GM21737 (cell line): Measurements from ENCODE around the gene EXPH5.
A peak's percentile ranks its signal among the peaks of the same experiment; 100 is the strongest.
"Not testable (repeated sequence)": the region's sequence is repeated elsewhere in the genome, so short reads cannot be mapped to it uniquely, and the experiment has no call there.

Experiments used
- ATAC-seq: cut with Tn5 transposase; IDR thresholded peaks from one replicate; pipeline ENCODE4 v1.9.1; 2021; ENCODE audit warnings: mild to moderate bottlenecking, moderate library complexity; ENCODE audit not compliant: unreplicated experiment

The EXPH5 gene

GRCh38 chr11:108593214-108593922 is at the start of gene EXPH5:
EXPH5 (minus strand) TSS chr11:108593768; CDS start chr11:108593536, 232 bp downstream.
- ATAC-seq, result peak; percentile 97

- not testable (repeated sequence) for ATAC-seq
These were observed 48.2 kb upstream of the EXPH5 start for GRCh38 chr11:108641752-108642151.

DNA sequence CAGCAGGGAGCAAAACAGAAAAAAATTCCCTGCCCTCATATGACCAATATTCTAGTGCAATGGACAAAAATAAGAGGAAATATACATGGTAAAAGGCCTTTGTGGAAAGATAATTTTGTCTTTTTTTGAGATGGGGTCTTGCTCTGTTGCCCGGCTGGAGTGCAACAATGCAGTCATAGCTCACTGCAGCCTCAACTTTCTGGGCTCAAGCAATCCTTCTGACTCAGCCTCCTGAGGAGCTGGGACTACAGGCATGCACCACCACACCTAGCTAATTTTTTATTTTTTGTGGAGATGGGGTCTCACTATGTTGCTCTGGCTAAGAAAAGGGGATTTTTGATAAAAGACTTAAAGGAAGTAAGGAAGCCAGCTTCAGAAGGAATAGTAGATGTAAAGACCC is 45.6 kb upstream of the EXPH5 start:
- ATAC-seq, result no peak

GRCh38 chr11:108636222-108636621 is 42.7 kb upstream of the EXPH5 start:
- no peak for ATAC-seq

DNA sequence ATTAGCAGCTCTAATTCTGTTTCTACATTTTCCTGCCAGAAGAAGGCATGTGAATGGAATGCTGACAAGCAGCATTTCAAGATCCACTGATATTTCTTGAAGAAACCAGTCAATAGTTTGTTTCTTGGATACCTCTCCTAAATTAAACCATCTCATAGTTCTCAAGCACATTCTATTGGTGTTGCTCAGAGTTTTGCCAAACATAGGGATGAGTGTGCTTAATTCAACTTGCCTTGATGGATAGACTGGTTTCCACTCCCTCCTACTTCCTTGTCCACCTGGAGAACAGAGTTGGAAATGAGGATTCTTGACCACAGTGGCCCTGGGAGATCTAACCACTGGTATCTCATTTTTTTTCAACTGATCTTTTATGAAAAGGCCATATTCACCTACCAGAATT is 41.5 kb upstream of the EXPH5 start:
- no peak for ATAC-seq

DNA sequence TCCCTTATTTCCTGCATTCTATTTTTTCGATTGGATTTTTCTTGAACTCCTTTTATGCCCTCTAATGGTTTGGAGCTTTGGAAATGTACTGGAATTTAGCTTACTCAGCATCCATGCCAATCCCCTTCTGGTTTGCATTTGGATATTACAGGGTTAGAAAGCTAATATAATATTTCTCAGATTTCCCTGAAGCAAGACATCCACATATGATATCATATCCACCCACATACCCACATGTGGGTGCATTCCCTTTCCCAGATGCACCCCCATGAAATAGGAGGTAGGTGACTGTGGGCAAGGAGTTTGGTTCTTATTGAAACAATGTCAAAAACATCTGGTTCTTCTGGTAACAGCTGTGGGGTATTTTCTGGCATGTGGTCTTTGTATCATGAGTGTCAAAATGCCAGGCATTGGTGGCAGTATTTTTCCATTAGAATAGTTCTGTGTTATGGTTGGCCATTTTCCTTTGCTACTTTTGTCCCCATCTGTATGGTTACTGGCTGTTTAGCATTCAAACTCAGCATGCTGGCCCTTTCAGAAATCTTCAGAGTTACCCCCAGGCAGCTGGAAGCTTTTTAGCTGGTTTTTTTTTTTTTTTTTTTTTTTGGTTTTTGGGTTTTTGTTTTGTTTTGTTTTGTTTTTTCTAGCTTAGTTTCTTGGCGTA is 38.6 kb upstream of the EXPH5 start:
- no peak for ATAC-seq

DNA sequence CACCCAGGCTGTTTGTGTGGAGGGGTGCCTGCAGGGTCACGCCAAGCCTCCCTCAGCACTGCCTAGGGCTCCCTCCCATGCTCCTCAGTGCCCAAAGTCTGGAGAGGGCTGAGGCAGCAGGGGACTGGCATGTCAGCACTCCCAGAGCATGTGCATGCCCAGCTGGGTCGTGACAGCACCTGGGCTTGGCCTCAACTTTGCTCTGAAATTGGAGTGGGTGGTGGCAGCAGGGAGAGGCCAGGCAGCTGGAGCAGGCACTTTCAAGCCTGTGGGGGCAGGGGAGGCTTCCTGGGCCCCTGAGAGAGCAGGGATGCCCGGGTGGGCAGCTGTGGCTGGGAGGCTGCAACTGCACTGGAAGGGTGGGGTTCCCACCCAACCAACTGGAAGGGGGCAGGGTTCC is 35.7 kb upstream of the EXPH5 start:
- no peak for ATAC-seq

- ATAC-seq, result no peak
These were observed 35.2 kb upstream of the EXPH5 start for GRCh38 chr11:108628812-108629211.

DNA sequence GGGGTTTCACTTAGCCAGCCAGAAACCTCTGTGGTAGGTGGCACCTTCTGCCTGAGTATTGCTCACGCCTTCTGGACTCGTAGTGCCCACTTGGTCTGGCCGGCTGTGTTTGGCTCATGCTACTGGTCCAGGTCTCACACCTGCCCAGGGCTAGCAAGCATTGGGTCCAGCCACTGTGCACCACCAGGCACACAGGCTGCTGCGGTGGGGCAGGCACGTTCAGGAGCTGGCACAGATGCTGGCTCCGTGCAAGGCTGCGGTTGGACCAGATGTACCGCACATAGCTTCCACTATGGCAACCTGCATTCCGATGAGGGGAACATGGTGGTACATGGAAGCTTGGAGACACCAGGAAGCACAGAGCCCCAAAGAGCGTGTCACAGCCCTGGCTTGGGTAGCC is 34.8 kb upstream of the EXPH5 start:
- ATAC-seq, result no peak

DNA sequence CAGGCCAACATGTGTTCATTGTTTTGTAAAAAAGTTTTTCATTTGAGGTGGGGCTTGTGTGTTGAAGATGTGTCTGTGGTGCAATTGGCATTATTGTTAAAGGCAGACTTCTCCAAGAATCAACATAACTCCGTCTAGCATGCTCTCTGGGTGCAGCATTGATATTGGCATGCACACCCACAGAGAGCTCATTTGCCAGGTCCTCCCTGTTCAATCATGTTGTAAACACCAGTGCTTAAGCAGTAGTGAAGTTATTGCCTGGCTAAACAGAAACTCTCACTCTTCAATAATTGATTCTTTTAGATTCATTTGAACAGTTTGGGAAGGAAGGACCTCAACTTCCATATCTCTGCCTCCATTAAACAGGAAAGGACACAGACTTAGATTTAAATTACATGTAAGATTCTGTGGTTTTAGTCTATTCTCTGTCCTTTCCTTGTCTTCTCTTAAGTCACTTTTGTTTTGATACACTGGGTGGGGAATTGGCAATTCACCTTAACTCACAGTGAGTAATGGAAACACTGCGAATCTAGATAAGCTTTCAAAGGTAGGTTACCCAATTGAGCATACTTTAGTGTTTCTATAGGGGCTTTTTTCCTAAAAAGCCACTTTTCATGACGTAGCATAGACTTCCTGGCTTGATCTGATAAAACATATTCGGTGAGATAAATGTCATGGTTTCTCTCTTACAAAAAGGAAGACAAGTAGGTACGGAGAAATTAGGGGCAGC is 30.8 kb upstream of the EXPH5 start:
- no peak for ATAC-seq

DNA sequence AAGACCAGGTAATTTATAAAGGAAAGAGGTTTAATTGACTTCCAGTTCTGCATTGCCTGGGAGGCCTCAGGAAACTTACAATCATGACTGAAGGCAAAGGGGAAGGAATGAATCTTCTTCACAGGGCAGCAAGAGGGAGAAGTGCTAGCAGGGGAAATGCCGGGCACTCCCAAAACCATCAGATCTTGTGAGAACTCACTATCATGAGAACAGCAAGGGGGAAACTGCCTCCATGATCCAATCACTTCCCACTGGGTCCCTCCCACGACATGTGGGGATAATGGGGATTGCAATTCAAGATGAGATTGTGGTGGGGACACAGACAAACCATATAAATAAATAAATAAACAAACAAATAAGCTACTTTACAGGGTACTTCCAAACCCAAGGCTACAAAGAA is 28.8 kb upstream of the EXPH5 start:
- no peak for ATAC-seq

DNA sequence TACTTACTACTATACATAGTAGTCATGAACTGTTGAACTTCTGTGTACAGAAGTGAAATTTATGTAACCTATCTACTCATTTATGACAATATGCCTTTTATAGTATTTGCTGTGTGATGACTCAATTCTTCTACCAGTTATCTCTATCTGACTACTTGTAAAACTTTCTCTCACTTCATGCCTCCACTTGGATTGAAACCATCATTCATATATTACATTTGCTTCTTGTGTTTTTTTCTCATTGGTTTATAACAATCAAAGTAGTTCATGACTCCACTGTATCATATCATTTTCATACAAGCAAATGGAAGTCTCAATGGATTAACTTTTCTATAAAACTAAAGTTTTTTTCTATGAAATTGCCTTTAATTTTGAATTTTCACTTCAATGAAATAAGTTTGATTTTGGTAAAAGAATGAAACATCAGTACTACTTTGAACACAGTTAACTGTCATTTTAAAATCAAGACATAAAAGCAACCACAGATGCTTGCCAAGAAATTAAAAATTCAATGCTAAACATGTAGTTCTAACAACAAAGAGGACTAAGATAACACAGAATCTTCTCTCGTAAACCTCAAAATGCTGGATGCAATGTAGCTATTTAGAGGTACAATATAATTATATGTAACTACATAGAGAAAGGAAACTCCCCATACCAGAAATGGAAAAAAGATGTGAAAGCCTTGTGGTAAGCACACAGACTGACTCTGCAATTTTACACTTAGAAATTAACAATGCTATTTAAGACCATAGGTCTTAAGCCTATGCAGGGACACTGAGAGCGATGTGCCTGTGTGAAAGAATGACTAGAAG is 27.6 kb upstream of the EXPH5 start:
- peak; percentile 86 for ATAC-seq

- ATAC-seq, result no peak
These were observed 25.0 kb upstream of the EXPH5 start for GRCh38 chr11:108618529-108618928.

DNA sequence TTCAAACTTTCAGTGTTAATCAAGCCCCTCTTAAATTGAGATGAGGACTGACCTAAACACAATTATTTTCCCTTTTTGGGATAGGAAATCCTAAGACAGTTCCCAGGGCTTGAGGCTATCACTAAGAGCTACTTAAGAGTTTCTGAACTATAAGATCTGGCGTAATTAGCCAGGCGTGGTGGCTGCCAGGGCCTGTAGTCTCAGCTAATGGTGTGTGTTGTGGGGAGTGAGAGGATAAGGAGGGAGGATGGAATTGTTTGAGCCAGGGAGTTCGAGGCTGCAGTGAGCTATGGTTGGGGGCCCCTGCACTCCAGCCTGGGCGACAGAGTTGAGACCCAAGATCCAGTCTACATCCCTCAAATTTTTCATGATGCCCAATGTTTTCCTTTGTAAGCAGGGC is 23.5 kb upstream of the EXPH5 start:
- ATAC-seq, result no peak

DNA sequence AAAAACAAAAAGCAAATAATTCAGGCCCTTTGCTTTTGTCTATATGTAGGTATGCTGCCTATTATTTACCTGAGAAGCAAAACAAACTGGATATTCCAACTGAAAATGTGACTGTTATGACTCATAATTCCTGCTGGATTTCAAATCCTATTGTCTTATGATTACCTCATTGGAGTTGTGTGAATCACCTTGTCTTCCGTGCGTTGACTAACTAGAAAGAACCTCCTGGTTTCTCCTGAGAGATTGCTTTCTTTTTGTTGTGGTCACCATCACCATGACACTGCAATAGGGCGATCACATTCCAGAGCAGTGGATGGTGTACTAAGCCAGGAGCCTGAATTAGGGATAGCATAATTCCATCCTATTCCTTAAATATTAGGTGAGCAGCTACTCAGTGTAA is 23.0 kb upstream of the EXPH5 start:
- ATAC-seq, result no peak

DNA sequence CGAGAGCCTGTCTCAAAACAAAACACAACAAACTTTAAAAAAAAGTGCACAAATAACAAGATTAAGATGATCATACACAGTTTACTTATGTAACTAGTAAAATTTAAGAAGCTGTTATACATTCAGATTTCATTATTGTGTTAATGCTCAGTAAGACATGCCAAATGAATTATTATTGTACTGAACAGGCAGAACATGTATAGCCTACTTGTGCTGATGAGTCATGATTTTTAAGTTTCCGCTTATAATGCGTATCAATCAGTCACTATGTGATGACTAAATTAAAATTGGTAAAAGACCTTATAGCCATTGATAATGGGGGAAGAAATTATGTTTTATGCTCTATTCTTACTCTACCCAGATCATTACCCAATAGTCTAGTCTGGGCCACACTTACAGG is 20.5 kb upstream of the EXPH5 start:
- no peak for ATAC-seq

DNA sequence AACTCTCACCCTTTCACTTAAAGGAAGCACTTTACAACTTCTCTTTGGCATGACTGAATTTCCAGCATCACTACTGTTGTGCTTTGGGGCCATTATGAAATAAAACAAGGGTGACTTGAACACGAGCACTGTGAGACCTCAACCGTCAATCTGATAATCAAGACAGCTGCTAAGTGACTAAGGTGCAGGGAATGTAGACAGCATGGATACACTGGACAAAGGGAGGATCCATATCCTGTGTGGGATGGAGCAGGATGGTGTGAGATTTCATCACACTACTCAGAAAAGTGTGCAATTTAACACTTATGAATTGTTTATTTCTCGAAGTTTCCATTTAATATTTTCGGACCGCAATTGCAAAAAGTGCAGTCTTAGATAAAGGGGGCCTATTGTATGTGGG is 16.1 kb upstream of the EXPH5 start:
- ATAC-seq, result no peak

- no peak for ATAC-seq
These were observed 15.0 kb upstream of the EXPH5 start for GRCh38 chr11:108608548-108608947.

- no peak for ATAC-seq
These were observed 13.1 kb upstream of the EXPH5 start for GRCh38 chr11:108606495-108607160.

- ATAC-seq, result no peak
These were observed 12.5 kb upstream of the EXPH5 start for GRCh38 chr11:108606070-108606469.

DNA sequence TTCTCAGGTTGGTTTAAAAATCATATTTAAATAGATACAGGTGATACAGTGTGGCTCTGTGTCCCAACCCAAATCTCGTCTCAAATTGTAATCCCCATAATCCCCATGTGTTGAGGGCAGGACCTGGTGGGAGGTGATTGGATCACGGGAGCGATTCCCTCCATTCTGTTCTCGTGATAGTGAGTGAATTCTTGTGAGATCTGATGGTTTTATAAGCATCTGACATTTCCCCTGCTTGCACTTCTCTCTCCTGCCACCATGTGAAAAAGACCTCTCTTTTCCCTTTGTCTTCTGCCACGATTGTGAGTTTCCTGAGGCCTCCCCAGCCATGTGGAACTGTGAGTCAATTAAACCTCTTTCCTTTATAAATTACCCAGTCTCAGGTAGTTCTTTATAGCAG is 9.2 kb upstream of the EXPH5 start:
- ATAC-seq, result not testable (repeated sequence)
